HG03108 (cell line): ENCODE measurements around the gene SPCS1.
A peak's percentile ranks its signal among the peaks of the same experiment; 100 is the strongest.

Experiments used
- ATAC-seq: cut with Tn5 transposase; IDR thresholded peaks from one replicate; pipeline ENCODE4 v1.9.1; 2021; ENCODE audit warnings: moderate library complexity; ENCODE audit not compliant: unreplicated experiment

The SPCS1 gene

GRCh38 chr3:52694528-52695189 is 11.2 kb upstream of the SPCS1 start:
- ATAC-seq: no peak

- ATAC-seq: no peak
Measured at GRCh38 chr3:52695798-52696671, 9.9 kb upstream of the SPCS1 start.

GRCh38 chr3:52696830-52697631 is 8.9 kb upstream of the SPCS1 start:
- no peak for ATAC-seq

GRCh38 chr3:52697632-52697965 is 8.3 kb upstream of the SPCS1 start:
- ATAC-seq: no peak

GRCh38 chr3:52703341-52703740 is 2.6 kb upstream of the SPCS1 start:
- ATAC-seq: no peak

GRCh38 chr3:52704611-52705437 is 1.1 kb upstream of the SPCS1 start:
- no peak for ATAC-seq

GRCh38 chr3:52705438-52705687 is 543 bp upstream of the SPCS1 start:
- no peak for ATAC-seq

GRCh38 chr3:52707585-52707984 is 1.7 kb downstream of the SPCS1 start:
- ATAC-seq: no peak

- ATAC-seq: no peak
Measured at GRCh38 chr3:52710512-52710911, 4.6 kb downstream of the SPCS1 start.

GRCh38 chr3:52712291-52713212 is 6.6 kb downstream of the SPCS1 start:
- ATAC-seq: no peak

- no peak for ATAC-seq
Measured at GRCh38 chr3:52714335-52715302, 8.7 kb downstream of the SPCS1 start.

GRCh38 chr3:52715714-52716305 is 9.9 kb downstream of the SPCS1 start:
- no peak for ATAC-seq

- no peak for ATAC-seq
Measured at GRCh38 chr3:52719618-52720017, 13.7 kb downstream of the SPCS1 start.

GRCh38 chr3:52721002-52721729 is 15.3 kb downstream of the SPCS1 start:
- peak; percentile 56 for ATAC-seq

GRCh38 chr3:52721730-52722008 is 15.8 kb downstream of the SPCS1 start:
- ATAC-seq: no peak

GRCh38 chr3:52722491-52722890 is 16.6 kb downstream of the SPCS1 start:
- ATAC-seq: no peak

GRCh38 chr3:52723935-52724334 is 18.0 kb downstream of the SPCS1 start:
- no peak for ATAC-seq

GRCh38 chr3:52724511-52724910 is 18.6 kb downstream of the SPCS1 start:
- ATAC-seq: no peak
